LNCaP clone FGC (cell line): ENCODE measurements around the gene DYNC1I1.

Experiments
- DNase-seq: peaks from one replicate; pipeline ENCODE4 v3.0.0-alpha.2; 2011; ENCODE audit warnings: low read depth
- H3K4me3 ChIP-seq: 2 replicates; pipeline ENCODE4 v1.5.1; 2011; ENCODE audit warnings: mild to moderate bottlenecking, low read depth, low read length, control low read depth
- CTCF ChIP-seq: IDR thresholded peaks from 2 replicates; pipeline ENCODE4 v1.5.1; 2012; ENCODE audit warnings: mild to moderate bottlenecking; ENCODE audit not compliant: control insufficient read depth, insufficient read depth; ENCODE audit errors: extremely low read depth

DYNC1I1 gene

DNA sequence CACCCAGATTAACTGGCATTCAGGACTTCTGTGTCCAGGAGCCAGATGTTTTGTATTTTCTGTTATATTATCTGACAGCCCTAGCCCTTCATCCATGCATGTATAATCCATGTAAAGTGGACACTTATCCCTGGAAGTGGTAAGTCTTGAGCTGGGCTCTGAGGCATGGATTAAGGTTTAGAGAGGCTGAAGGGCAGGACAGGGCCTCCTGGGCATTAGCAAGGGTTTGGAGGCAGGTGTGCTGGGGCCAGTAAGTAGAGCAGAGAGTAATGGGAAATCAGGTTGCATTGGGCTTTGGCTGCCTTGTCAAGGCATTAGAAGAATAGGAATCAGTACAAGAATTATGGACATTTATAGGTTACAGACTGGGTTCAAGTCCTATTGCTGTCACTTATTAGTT, 138.0 kb downstream of the DYNC1I1 start:
- DNase-seq = no peak
- TF ChIP-seq CTCF = no peak
- no peak overlapping the region for H3K4me3 ChIP-seq

GRCh38 chr7:95915731-95916130, 143.4 kb downstream of the DYNC1I1 start:
- no peak for TF ChIP-seq CTCF
- no peak overlapping the region for H3K4me3 ChIP-seq
- DNase-seq = no peak

- peak; percentile 27 for DNase-seq
- peak; percentile 86 for TF ChIP-seq CTCF
- no peak overlapping the region for H3K4me3 ChIP-seq
These were observed 144.4 kb downstream of the DYNC1I1 start for GRCh38 chr7:95916573-95917297.

GRCh38 chr7:95917634-95918033, 145.3 kb downstream of the DYNC1I1 start:
- DNase-seq = no peak
- no peak for TF ChIP-seq CTCF
- H3K4me3 ChIP-seq = no peak overlapping the region

GRCh38 chr7:95919556-95919955, 147.2 kb downstream of the DYNC1I1 start:
- no peak overlapping the region for H3K4me3 ChIP-seq
- DNase-seq = no peak
- no peak for TF ChIP-seq CTCF

- no peak for DNase-seq
- TF ChIP-seq CTCF = no peak
- no peak overlapping the region for H3K4me3 ChIP-seq
These were observed 149.2 kb downstream of the DYNC1I1 start for GRCh38 chr7:95921543-95921942.

DNA sequence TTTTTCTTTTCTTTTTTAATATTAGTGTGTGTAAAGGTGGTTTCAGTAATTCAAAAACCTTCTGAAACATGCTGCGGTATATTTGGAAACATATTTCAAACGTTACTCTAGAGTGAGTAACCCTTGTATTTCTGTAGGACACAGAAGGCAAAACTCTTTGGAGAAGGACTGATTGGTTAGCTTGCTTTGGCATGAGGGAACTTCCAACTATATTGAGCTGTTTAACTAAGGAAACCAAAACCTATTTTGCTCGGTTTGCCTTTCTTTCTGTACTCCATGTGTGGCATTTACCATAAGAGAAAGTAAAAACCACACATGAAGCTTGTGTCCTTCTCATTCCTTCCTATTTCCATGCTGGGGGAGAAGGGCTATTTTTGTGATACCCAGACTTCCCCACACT, 149.8 kb downstream of the DYNC1I1 start:
- no peak for TF ChIP-seq CTCF
- no peak overlapping the region for H3K4me3 ChIP-seq
- DNase-seq = no peak
